IMR-90 (cell line): ENCODE measurements around the gene FSD1. TPM values are rescaled to one million over a fixed set of nuclear protein-coding genes. Genes with fewer than 3 reads are reported as not detected.

Experiments used
- ATAC-seq: fragments of 200-7000 bp; cut with Tn5 transposase; 2 replicates; pipeline ENCODE4 v1.9.1; 2020; ENCODE audit warnings: low read depth, mild to moderate bottlenecking, moderate library complexity
- BruUV-seq: library from RNA; stranded (reverse); fragments of 400-500 nt; replicated peaks from 2 replicates; lab custom pipeline; 2021; lab: Mats Ljungman, UMichigan
- CTCF ChIA-PET: fragments of 300-600 bp; formaldehyde crosslinking; extraction: SDS; loops from one replicate; lab custom pipeline; 2021; ENCODE audit warnings: antibody characterized with exemption; lab: Yijun Ruan, JAX
- POLR2A ChIA-PET: fragments of 300-600 bp; sonication (Branson Sonifier 250); formaldehyde crosslinking; loops from one replicate; lab custom pipeline; 2022; ENCODE audit warnings: antibody characterized with exemption; ENCODE audit not compliant: unreplicated experiment; lab: Charles Lee
- DNase-seq: peaks from one replicate; pipeline ENCODE4 v3.0.0; 2013
- H2AFZ ChIP-seq: replicated peaks from 2 replicates; pipeline ENCODE3; 2013; ENCODE audit warnings: low read length, mild to moderate bottlenecking; ENCODE audit not compliant: poor library complexity
- H2AK5ac ChIP-seq: 2 replicates; pipeline ENCODE4 v1.6.1; 2013; ENCODE audit warnings: low read depth, low read length, inconsistent platforms
- H2AK9ac ChIP-seq: replicated peaks from 2 replicates; pipeline ENCODE3; 2013; ENCODE audit warnings: mild to moderate bottlenecking, low read depth, low read length, moderate library complexity; ENCODE audit not compliant: poor library complexity
- H2BK120ac ChIP-seq: 2 replicates; pipeline ENCODE4 v1.6.1; 2013; ENCODE audit warnings: low read depth, low read length, inconsistent platforms
- H2BK15ac ChIP-seq: 3 replicates; pipeline ENCODE4 v1.6.1; 2013; ENCODE audit warnings: low read depth, low read length, inconsistent platforms
- H2BK20ac ChIP-seq: 2 replicates; pipeline ENCODE4 v1.6.1; 2013; ENCODE audit warnings: low read depth, mild to moderate bottlenecking, inconsistent platforms, low read length, moderate library complexity
- H2BK5ac ChIP-seq: 2 replicates; pipeline ENCODE4 v1.6.1; 2013; ENCODE audit warnings: mild to moderate bottlenecking, low read depth, low read length, inconsistent platforms; ENCODE audit not compliant: poor library complexity, severe bottlenecking
- H3K14ac ChIP-seq: replicated peaks from 2 replicates; pipeline ENCODE4 v1.6.1; 2013; ENCODE audit warnings: low read depth, low read length, inconsistent platforms
- H3K18ac ChIP-seq: 2 replicates; pipeline ENCODE4 v1.6.1; 2013; ENCODE audit warnings: low read depth, low read length, control low read depth
- H3K23ac ChIP-seq: 2 replicates; pipeline ENCODE4 v1.6.1; 2013; ENCODE audit warnings: low read depth, low read length, inconsistent platforms
- H3K27ac ChIP-seq: 2 replicates; pipeline ENCODE4 v1.5.1; 2013; ENCODE audit warnings: mild to moderate bottlenecking, control low read depth, low read length; ENCODE audit not compliant: insufficient read depth
- H3K27me3 ChIP-seq: 2 replicates; pipeline ENCODE4 v1.6.1; 2013; ENCODE audit warnings: low read length; ENCODE audit not compliant: control insufficient read depth, insufficient read depth
- H3K36me3 ChIP-seq: 2 replicates; pipeline ENCODE4 v1.6.1; 2013; ENCODE audit warnings: low read length, mixed read lengths; ENCODE audit not compliant: control insufficient read depth, insufficient read depth
- H3K4ac ChIP-seq: 2 replicates; pipeline ENCODE4 v1.6.1; 2013; ENCODE audit warnings: low read depth, low read length, inconsistent platforms
- H3K4me1 ChIP-seq: 2 replicates; pipeline ENCODE4 v1.6.1; 2013; ENCODE audit warnings: low read length, mixed read lengths; ENCODE audit not compliant: control insufficient read depth, insufficient read depth
- H3K4me2 ChIP-seq: 2 replicates; pipeline ENCODE4 v1.6.1; 2013; ENCODE audit warnings: low read depth, mild to moderate bottlenecking, control low read depth, low read length, moderate library complexity
- H3K4me3 ChIP-seq: 2 replicates; pipeline ENCODE4 v1.5.1; 2013; ENCODE audit warnings: low read depth, mild to moderate bottlenecking, control low read depth, low read length, moderate library complexity; ENCODE audit not compliant: insufficient read depth
- H3K56ac ChIP-seq: 2 replicates; pipeline ENCODE4 v1.6.1; 2013; ENCODE audit warnings: low read length, inconsistent platforms; ENCODE audit not compliant: insufficient read depth; ENCODE audit errors: extremely low read depth
- H3K79me1 ChIP-seq, 2 experiments: 2 replicates each; pipeline ENCODE4 v1.6.1; 2013; ENCODE audit warnings: low read length in 2 of 2, inconsistent platforms in 1 of 2, low read depth in 1 of 2
- H3K9ac ChIP-seq: 2 replicates; pipeline ENCODE4 v1.6.1; 2013; ENCODE audit warnings: low read depth, low read length, control low read depth
- H3K9me1 ChIP-seq: 2 replicates; pipeline ENCODE4 v1.6.1; 2013; ENCODE audit warnings: low read length, inconsistent platforms; ENCODE audit not compliant: insufficient read depth
- H3K9me3 ChIP-seq: 2 replicates; pipeline ENCODE4 v1.6.1; 2013; ENCODE audit warnings: low read length; ENCODE audit not compliant: control insufficient read depth, insufficient read depth
- H4K20me1 ChIP-seq: 2 replicates; pipeline ENCODE4 v1.6.1; 2013; ENCODE audit warnings: low read length, inconsistent platforms; ENCODE audit not compliant: insufficient read depth
- H4K5ac ChIP-seq: 2 replicates; pipeline ENCODE4 v1.6.1; 2013; ENCODE audit warnings: mild to moderate bottlenecking, low read depth, low read length, control low read depth
- H4K8ac ChIP-seq, 2 experiments: 2 replicates each; pipeline ENCODE4 v1.6.1; 2013; ENCODE audit warnings: low read depth in 2 of 2, low read length in 2 of 2, control low read depth in 1 of 2, inconsistent platforms in 1 of 2
- H4K91ac ChIP-seq: 2 replicates; pipeline ENCODE4 v1.6.1; 2013; ENCODE audit warnings: low read depth, low read length, inconsistent platforms; ENCODE audit not compliant: insufficient read depth
- CEBPB ChIP-seq: IDR thresholded peaks from 2 replicates; pipeline ENCODE4 v1.6.1; 2012; ENCODE audit warnings: low read depth, low read length, improper control_type of control experiment
- CHD1 ChIP-seq: IDR thresholded peaks from 2 replicates; pipeline ENCODE4 v1.6.1; 2012; ENCODE audit warnings: low read depth, low read length, improper control_type of control experiment
- FOS ChIP-seq: fragments of 150-350 bp; IDR thresholded peaks from 2 replicates; pipeline ENCODE4 v1.6.1; 2016; ENCODE audit warnings: low read depth, low read length
- MAFK ChIP-seq: IDR thresholded peaks from 2 replicates; pipeline ENCODE4 v1.6.1; 2012; ENCODE audit warnings: low read depth, low read length, improper control_type of control experiment
- MAZ ChIP-seq: IDR thresholded peaks from 2 replicates; pipeline ENCODE4 v1.6.1; 2012; ENCODE audit warnings: low read depth, mild to moderate bottlenecking, low read length, improper control_type of control experiment, moderate library complexity, borderline replicate concordance
- MXI1 ChIP-seq: IDR thresholded peaks from 2 replicates; pipeline ENCODE4 v1.6.1; 2012; ENCODE audit warnings: low read depth, mild to moderate bottlenecking, low read length, moderate library complexity, borderline replicate concordance
- POLR2A ChIP-seq: IDR thresholded peaks from 2 replicates; pipeline ENCODE4 v1.6.1; 2012; ENCODE audit warnings: mild to moderate bottlenecking, low read depth, low read length
- RAD21 ChIP-seq: IDR thresholded peaks from 2 replicates; pipeline ENCODE4 v1.6.1; 2012; ENCODE audit warnings: low read length, improper control_type of control experiment
- RCOR1 ChIP-seq: IDR thresholded peaks from 2 replicates; pipeline ENCODE4 v1.6.1; 2012; ENCODE audit warnings: mild to moderate bottlenecking, low read length, improper control_type of control experiment; ENCODE audit not compliant: insufficient replicate concordance
- SMC3 ChIP-seq: fragments of 150-350 bp; IDR thresholded peaks from 2 replicates; pipeline ENCODE4 v1.6.1; 2016; ENCODE audit warnings: low read depth, mild to moderate bottlenecking, antibody characterized with exemption, low read length, moderate library complexity
- USF2 ChIP-seq: fragments of 150-350 bp; IDR thresholded peaks from 2 replicates; pipeline ENCODE4 v1.6.1; 2017; ENCODE audit warnings: mild to moderate bottlenecking, antibody characterized with exemption, low read length, low read depth
- WGBS, 2 experiments: methylation state at CpG; one replicate each; pipeline versions ENCODE4 v1.1.5 to v1.1.7; 2013; ENCODE audit warnings: missing lambda C conversion rate in 2 of 2; ENCODE audit not compliant: insufficient read length in 1 of 2; ENCODE audit errors: extremely low coverage in 2 of 2; 5-methylcytosine and 5-hydroxymethylcytosine counted together
- dilution Hi-C: fragments of 300-500 bp; cut with HindIII; formaldehyde crosslinking; loops from one replicate; pipeline ENCODE4 v1.14.3; 2018; ENCODE audit warnings: low sequenced_read_pairs; ENCODE audit not compliant: unreplicated experiment
- in situ Hi-C: fragments of 300-500 bp; cut with MboI; formaldehyde crosslinking; loops from 3 replicates; pipeline ENCODE4 v1.14.3; 2019; ENCODE audit warnings: low sequenced_read_pairs, inconsistent platforms, mixed read lengths
- intact Hi-C: fragments of 100-400 bp; cut with micrococcal nuclease; formaldehyde crosslinking; loops from 2 replicates; pipeline ENCODE4 v1.10.0; 2022
- polyA plus RNA-seq, 3 experiments: library from polyadenylated mRNA; depleted of rRNA; stranded (reverse); fragments of >200 nt; gene quantifications; 2 replicates each; pipeline ENCODE4 v1.2.3, GENCODE V29; 2012; ENCODE audit warnings: low replicate concordance in 1 of 3
- total RNA-seq: library from RNA; depleted of rRNA; stranded (reverse); fragments of >200 nt; gene quantifications from 2 replicates; pipeline ENCODE4 v1.2.3, GENCODE V29; 2012
- TF ChIP-seq, protein P1 (sequence below): fragments of 150-350 bp; IDR thresholded peaks from 2 replicates; pipeline ENCODE4 v1.6.1; 2016; ENCODE audit warnings: low read depth, mild to moderate bottlenecking, low read length, moderate library complexity, borderline replicate concordance

Gene FSD1
- total and polyA plus RNA-seq, 2 of the 4 experiments (the other 2 are of a cell fraction) = 17.4 to 24.4 TPM

DNA sequence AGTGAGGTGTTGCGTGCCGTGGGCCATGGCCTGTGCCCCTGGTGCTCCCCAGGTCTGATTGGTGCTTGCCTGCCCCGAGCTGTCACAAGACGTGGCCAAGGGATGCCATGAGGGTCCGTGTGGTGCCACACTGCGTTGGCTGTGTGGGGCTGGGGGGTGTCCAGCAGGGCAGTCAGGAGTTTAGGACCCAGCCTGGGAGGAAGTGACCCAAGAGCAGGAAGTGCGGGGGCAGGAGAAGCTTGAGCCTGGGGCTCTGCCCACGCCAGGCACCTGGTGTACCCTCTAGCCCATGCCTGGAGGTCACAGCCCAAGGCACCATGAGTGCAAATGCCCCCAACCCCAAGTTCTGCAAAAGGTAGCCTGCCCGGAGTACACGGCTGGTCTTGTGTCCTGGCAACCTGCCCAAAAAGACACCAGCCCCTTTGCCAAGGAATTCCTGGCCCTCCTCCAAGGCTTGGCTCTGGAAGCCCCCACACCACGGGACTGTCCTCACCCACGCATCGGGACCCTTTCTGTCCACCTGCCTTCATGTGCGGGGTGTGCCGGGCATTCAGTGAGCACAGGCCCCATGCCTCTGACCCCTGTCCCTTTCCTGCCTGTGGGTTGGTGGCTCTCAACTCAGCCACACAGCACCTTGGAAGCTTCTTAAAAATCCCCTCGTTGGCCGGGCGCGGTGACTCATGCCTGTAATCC is 63.9 kb downstream of the FSD1 start:
- Histone ChIP-seq H3K9me1 (peaks cover 21% of the 10 kb centered on the region), H3K4ac (peak overlapping the region; percentile 72), H2AK9ac (no peak overlapping the region), H4K91ac (no peak overlapping the region), H2BK20ac (no peak overlapping the region), H3K9me3 (no peaks in the 10 kb centered on the region), H4K5ac (no peak overlapping the region; the same call in 1 of the 2 replicates), H3K27ac (peak overlapping the region; percentile 31), H3K23ac (peak overlapping the region; percentile 8; the same call in 1 of the 2 replicates), H2AFZ (no peak overlapping the region), H3K18ac (no peak overlapping the region), H3K9ac (no peak overlapping the region), H4K20me1 (peaks cover 35% of the 10 kb centered on the region), H4K8ac (peak overlapping the region in 1 of 2 experiments; percentile 49; a peak in 1 of 4 replicates), H3K14ac (no peak overlapping the region), H3K79me1 (peaks cover 20 to 83% of the 10 kb centered on the region in 2 experiments), H2AK5ac (0 out of 2 replicates have a peak overlapping the region, but pooled peaks have one; percentile 7), H2BK15ac (no peak overlapping the region), H3K4me2 (no peak overlapping the region), H3K4me3 (no peak overlapping the region), H3K36me3 (peaks cover 36% of the 10 kb centered on the region), H3K4me1 (peaks cover 22% of the 10 kb centered on the region), H2BK5ac (peak overlapping the region; percentile 27), H2BK120ac (no peak overlapping the region), H3K56ac (no peak overlapping the region), H3K27me3 (no peaks in the 10 kb centered on the region)
- dilution Hi-C loops = no loop called here
- DNase-seq = peak; percentile 36
- 82% methylated on average over 9 of the region's 19 CpGs; no CpG with 5 or more reads in 1 of the 2 experiments for WGBS, 2 experiments
- no peak; the same call in 1 of the 2 replicates for ATAC-seq
- BruUV-seq = no TSS peak
- CTCF ChIA-PET = no interaction called here
- POLR2A ChIA-PET = no interaction called here
- TF ChIP-seq RAD21 = no peak
- TF ChIP-seq, protein P1, sequence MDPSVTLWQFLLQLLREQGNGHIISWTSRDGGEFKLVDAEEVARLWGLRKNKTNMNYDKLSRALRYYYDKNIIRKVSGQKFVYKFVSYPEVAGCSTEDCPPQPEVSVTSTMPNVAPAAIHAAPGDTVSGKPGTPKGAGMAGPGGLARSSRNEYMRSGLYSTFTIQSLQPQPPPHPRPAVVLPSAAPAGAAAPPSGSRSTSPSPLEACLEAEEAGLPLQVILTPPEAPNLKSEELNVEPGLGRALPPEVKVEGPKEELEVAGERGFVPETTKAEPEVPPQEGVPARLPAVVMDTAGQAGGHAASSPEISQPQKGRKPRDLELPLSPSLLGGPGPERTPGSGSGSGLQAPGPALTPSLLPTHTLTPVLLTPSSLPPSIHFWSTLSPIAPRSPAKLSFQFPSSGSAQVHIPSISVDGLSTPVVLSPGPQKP = no peak
- TF ChIP-seq USF2 = no peak
- no peak for TF ChIP-seq POLR2A
- TF ChIP-seq MAFK = no peak
- no peak for TF ChIP-seq CHD1
- no peak for TF ChIP-seq MXI1
- no peak for TF ChIP-seq SMC3
- no peak for TF ChIP-seq RCOR1
- no peak for TF ChIP-seq FOS
- no peak for TF ChIP-seq MAZ
- TF ChIP-seq CEBPB = no peak
- in situ Hi-C loops = no loop called here
- intact Hi-C loops = no loop called here
